OCI-LY3 (cell line): ENCODE measurements around the gene NUP62.
"Not testable (repeated sequence)": the region's sequence is repeated elsewhere in the genome, so short reads cannot be mapped to it uniquely, and the experiment has no call there.

Experiments used
- EZH2phosphoT487 ChIP-seq: fragments of 200-600 bp; shearing (Covaris generic); IDR thresholded peaks from 2 replicates; pipeline ENCODE4 v1.6.1; 2018; ENCODE audit warnings: antibody characterized with exemption, mixed run types, low read depth
- TF ChIP-seq, protein P1 (sequence below): fragments of 200-600, 300-600 bp; sonication (generic); IDR thresholded peaks from 2 replicates; pipeline ENCODE4 v1.5.1; 2014; ENCODE audit warnings: antibody characterized with exemption, low read length, low read depth

DNA sequence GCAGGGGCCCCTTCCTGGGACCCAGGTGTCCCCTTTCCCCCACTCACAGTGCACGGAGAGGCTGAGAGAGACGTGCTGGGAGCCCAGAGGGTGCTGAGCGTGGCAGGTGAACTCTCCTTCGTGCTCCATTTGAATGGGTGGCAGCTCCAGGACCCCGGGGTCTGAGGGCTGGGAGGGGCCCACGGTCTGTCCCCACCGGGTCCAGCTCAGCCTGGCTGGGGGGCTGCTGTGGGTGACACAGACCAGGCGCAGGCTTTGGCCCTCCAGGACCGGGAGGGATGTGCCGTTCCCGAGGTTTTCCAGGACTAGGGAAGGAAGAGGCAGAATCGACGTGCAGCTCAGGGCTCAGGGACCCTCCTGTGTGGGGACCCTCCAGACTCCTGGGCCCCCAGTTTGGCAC is 29.3 kb upstream of the NUP62 start:
- TF ChIP-seq, protein P1, sequence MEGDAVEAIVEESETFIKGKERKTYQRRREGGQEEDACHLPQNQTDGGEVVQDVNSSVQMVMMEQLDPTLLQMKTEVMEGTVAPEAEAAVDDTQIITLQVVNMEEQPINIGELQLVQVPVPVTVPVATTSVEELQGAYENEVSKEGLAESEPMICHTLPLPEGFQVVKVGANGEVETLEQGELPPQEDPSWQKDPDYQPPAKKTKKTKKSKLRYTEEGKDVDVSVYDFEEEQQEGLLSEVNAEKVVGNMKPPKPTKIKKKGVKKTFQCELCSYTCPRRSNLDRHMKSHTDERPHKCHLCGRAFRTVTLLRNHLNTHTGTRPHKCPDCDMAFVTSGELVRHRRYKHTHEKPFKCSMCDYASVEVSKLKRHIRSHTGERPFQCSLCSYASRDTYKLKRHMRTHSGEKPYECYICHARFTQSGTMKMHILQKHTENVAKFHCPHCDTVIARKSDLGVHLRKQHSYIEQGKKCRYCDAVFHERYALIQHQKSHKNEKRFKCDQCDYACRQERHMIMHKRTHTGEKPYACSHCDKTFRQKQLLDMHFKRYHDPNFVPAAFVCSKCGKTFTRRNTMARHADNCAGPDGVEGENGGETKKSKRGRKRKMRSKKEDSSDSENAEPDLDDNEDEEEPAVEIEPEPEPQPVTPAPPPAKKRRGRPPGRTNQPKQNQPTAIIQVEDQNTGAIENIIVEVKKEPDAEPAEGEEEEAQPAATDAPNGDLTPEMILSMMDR: not testable (repeated sequence)
- not testable (repeated sequence) for TF ChIP-seq EZH2phosphoT487
